ENCODE results near the gene ELOVL6. TPM values are rescaled to one million over a fixed set of nuclear protein-coding genes. Genes with fewer than 3 reads are reported as not detected.

Gene ELOVL6
- total and polyA plus RNA-seq, 10 of the 15 experiments (the other 5 are each of a cell fraction or from before 2014, with no cell fraction given): 3.9 to 33.5 (median 8.1) TPM

DNA sequence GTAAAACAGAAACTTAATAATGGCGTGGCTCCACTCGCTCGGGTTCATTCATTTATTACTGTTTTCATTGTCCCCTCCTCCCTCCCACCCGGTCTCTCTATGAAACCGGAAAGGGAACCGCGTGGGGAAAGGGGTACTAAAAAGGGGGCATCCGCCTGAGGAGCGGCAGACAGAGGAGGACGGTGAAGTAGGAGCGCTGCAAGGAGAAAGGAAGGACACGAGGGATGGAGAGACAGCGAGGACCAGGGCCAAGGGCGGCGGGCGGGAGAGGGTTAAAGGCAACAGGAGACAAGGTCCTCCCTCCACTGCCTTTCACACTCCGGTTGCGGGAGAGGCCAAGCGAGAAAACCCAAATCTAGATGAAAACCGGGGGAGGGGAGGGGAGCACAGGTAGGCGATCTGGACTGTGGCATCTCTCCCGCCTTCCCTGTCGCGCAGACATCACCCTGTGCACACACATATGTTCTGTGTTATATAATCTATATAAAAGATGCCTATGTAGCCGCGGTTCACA is 829 bp downstream of the ELOVL6 start (continued):
- peak in 1 of 2 experiments; percentile 24; a peak in 1 of 3 replicates for TF ChIP-seq EGR1 (IDR thresholded peaks at IDR 0.05; ENCODE audit: borderline replicate concordance in 1 of 2, low read depth in 2 of 2, low read length in 2 of 2)
- TF ChIP-seq SUZ12 (IDR thresholded peaks at IDR 0.05; ENCODE audit: unreplicated experiment): no peak
- TF ChIP-seq, protein P1, sequence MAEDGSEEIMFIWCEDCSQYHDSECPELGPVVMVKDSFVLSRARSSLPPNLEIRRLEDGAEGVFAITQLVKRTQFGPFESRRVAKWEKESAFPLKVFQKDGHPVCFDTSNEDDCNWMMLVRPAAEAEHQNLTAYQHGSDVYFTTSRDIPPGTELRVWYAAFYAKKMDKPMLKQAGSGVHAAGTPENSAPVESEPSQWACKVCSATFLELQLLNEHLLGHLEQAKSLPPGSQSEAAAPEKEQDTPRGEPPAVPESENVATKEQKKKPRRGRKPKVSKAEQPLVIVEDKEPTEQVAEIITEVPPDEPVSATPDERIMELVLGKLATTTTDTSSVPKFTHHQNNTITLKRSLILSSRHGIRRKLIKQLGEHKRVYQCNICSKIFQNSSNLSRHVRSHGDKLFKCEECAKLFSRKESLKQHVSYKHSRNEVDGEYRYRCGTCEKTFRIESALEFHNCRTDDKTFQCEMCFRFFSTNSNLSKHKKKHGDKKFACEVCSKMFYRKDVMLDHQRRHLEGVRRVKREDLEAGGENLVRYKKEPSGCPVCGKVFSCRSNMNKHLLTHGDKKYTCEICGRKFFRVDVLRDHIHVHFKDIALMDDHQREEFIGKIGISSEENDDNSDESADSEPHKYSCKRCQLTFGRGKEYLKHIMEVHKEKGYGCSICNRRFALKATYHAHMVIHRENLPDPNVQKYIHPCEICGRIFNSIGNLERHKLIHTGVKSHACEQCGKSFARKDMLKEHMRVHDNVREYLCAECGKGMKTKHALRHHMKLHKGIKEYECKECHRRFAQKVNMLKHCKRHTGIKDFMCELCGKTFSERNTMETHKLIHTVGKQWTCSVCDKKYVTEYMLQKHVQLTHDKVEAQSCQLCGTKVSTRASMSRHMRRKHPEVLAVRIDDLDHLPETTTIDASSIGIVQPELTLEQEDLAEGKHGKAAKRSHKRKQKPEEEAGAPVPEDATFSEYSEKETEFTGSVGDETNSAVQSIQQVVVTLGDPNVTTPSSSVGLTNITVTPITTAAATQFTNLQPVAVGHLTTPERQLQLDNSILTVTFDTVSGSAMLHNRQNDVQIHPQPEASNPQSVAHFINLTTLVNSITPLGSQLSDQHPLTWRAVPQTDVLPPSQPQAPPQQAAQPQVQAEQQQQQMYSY (CRISPR knock-in tag; IDR thresholded peaks at IDR 0.05): no peak
- TF ChIP-seq ZZZ3 (IDR thresholded peaks at IDR 0.05; ENCODE audit: control insufficient read depth, insufficient read length, low read depth): no peak
- no peak for TF ChIP-seq PAX5 (IDR thresholded peaks at IDR 0.05; ENCODE audit: borderline replicate concordance, low read depth, low read length)
- TF ChIP-seq BMI1 (IDR thresholded peaks at IDR 0.05; ENCODE audit: borderline replicate concordance): no peak
- TF ChIP-seq TAF1 (IDR thresholded peaks at IDR 0.05; ENCODE audit: borderline replicate concordance, low read depth, low read length): peak; percentile 49; the same call in 1 of the 2 replicates
- no peak for TF ChIP-seq ASH2L (IDR thresholded peaks at IDR 0.05; ENCODE audit: borderline replicate concordance, low read depth)
- TF ChIP-seq CHD4 (IDR thresholded peaks at IDR 0.05): no peak
- TF ChIP-seq RUNX3 (IDR thresholded peaks at IDR 0.05; ENCODE audit: low read length): no peak; the same call in 1 of the 2 replicates
- TF ChIP-seq MTA2 (IDR thresholded peaks at IDR 0.05; ENCODE audit: low read depth): no peak
- TF ChIP-seq CBFB (IDR thresholded peaks at IDR 0.05; ENCODE audit: low read depth): no peak
- TF ChIP-seq, protein P2, sequence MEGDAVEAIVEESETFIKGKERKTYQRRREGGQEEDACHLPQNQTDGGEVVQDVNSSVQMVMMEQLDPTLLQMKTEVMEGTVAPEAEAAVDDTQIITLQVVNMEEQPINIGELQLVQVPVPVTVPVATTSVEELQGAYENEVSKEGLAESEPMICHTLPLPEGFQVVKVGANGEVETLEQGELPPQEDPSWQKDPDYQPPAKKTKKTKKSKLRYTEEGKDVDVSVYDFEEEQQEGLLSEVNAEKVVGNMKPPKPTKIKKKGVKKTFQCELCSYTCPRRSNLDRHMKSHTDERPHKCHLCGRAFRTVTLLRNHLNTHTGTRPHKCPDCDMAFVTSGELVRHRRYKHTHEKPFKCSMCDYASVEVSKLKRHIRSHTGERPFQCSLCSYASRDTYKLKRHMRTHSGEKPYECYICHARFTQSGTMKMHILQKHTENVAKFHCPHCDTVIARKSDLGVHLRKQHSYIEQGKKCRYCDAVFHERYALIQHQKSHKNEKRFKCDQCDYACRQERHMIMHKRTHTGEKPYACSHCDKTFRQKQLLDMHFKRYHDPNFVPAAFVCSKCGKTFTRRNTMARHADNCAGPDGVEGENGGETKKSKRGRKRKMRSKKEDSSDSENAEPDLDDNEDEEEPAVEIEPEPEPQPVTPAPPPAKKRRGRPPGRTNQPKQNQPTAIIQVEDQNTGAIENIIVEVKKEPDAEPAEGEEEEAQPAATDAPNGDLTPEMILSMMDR (IDR thresholded peaks at IDR 0.05 in 2 of 3, conservative IDR thresholded peaks at IDR 0.05 in 1 of 3; ENCODE audit: control insufficient read depth in 2 of 3, extremely low read depth in 1 of 3, insufficient read depth in 1 of 3, low read depth in 3 of 3, low read length in 3 of 3): no peak
- peak; percentile 60; the same call in 1 of the 2 replicates for TF ChIP-seq GABPA (IDR thresholded peaks at IDR 0.05; ENCODE audit: low read depth)
- TF ChIP-seq STAT3 (IDR thresholded peaks at IDR 0.05; ENCODE audit: low read depth, low read length): no peak
- no peak for TF ChIP-seq YBX1 (IDR thresholded peaks at IDR 0.05)
- TF ChIP-seq SMC3 (IDR thresholded peaks at IDR 0.05; ENCODE audit: borderline replicate concordance, low read length): no peak
- TF ChIP-seq, protein P3, sequence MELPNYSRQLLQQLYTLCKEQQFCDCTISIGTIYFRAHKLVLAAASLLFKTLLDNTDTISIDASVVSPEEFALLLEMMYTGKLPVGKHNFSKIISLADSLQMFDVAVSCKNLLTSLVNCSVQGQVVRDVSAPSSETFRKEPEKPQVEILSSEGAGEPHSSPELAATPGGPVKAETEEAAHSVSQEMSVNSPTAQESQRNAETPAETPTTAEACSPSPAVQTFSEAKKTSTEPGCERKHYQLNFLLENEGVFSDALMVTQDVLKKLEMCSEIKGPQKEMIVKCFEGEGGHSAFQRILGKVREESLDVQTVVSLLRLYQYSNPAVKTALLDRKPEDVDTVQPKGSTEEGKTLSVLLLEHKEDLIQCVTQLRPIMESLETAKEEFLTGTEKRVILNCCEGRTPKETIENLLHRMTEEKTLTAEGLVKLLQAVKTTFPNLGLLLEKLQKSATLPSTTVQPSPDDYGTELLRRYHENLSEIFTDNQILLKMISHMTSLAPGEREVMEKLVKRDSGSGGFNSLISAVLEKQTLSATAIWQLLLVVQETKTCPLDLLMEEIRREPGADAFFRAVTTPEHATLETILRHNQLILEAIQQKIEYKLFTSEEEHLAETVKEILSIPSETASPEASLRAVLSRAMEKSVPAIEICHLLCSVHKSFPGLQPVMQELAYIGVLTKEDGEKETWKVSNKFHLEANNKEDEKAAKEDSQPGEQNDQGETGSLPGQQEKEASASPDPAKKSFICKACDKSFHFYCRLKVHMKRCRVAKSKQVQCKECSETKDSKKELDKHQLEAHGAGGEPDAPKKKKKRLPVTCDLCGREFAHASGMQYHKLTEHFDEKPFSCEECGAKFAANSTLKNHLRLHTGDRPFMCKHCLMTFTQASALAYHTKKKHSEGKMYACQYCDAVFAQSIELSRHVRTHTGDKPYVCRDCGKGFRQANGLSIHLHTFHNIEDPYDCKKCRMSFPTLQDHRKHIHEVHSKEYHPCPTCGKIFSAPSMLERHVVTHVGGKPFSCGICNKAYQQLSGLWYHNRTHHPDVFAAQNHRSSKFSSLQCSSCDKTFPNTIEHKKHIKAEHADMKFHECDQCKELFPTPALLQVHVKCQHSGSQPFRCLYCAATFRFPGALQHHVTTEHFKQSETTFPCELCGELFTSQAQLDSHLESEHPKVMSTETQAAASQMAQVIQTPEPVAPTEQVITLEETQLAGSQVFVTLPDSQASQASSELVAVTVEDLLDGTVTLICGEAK (IDR thresholded peaks at IDR 0.05; ENCODE audit: borderline replicate concordance): no peak; the same call in 1 of the 2 replicates
- no peak for TF ChIP-seq STAT1 (conservative IDR thresholded peaks at IDR 0.05)
- TF ChIP-seq SREBF1 (IDR thresholded peaks at IDR 0.05; ENCODE audit: low read length): no peak
